IPS-15b (cell line): Measurements from ENCODE around the gene C16orf87.

Experiments used
- H3K27me3 ChIP-seq: one replicate; pipeline ENCODE4 v1.6.1; 2013; ENCODE audit warnings: low read length; ENCODE audit not compliant: control insufficient read depth, insufficient read depth
- H3K36me3 ChIP-seq: one replicate; pipeline ENCODE4 v1.6.1; 2013; ENCODE audit warnings: low read length; ENCODE audit not compliant: control insufficient read depth, insufficient read depth
- H3K4me1 ChIP-seq: one replicate; pipeline ENCODE4 v1.6.1; 2013; ENCODE audit warnings: mild to moderate bottlenecking, low read length; ENCODE audit not compliant: control insufficient read depth, insufficient read depth
- H3K4me3 ChIP-seq: one replicate; pipeline ENCODE4 v1.5.1; 2013; ENCODE audit warnings: low read depth, low read length
- H3K9ac ChIP-seq: one replicate; pipeline ENCODE4 v1.6.1; 2013; ENCODE audit warnings: low read depth, mild to moderate bottlenecking, low read length
- H3K9me3 ChIP-seq: one replicate; pipeline ENCODE4 v1.6.1; 2013; ENCODE audit warnings: mild to moderate bottlenecking, low read length; ENCODE audit not compliant: control insufficient read depth, insufficient read depth

Gene C16orf87

GRCh38 chr16:46839986-46840443 lies 9.0 kb upstream of the C16orf87 start:
- H3K4me3 ChIP-seq = no peak overlapping the region
- H3K9me3 ChIP-seq = no peaks in the 10 kb centered on the region
- no peaks in the 10 kb centered on the region for H3K4me1 ChIP-seq
- no peak overlapping the region for H3K9ac ChIP-seq
- H3K36me3 ChIP-seq = no peaks in the 10 kb centered on the region
- H3K27me3 ChIP-seq = no peaks in the 10 kb centered on the region

GRCh38 chr16:46836534-46837530 lies 5.9 kb upstream of the C16orf87 start:
- Histone ChIP-seq H3K9ac (no peak overlapping the region), H3K9me3 (no peaks in the 10 kb centered on the region), H3K4me3 (no peak overlapping the region), H3K27me3 (no peaks in the 10 kb centered on the region), H3K4me1 (no peaks in the 10 kb centered on the region), H3K36me3 (no peaks in the 10 kb centered on the region)

- peaks cover 3% of the 10 kb centered on the region for H3K4me1 ChIP-seq
- H3K27me3 ChIP-seq = no peaks in the 10 kb centered on the region
- no peaks in the 10 kb centered on the region for H3K36me3 ChIP-seq
- H3K9ac ChIP-seq = no peak overlapping the region
- H3K9me3 ChIP-seq = no peaks in the 10 kb centered on the region
- no peak overlapping the region for H3K4me3 ChIP-seq
These were observed 2.5 kb upstream of the C16orf87 start for GRCh38 chr16:46833460-46833800.

- Histone ChIP-seq H3K4me1 (peaks cover 5% of the 10 kb centered on the region), H3K27me3 (no peaks in the 10 kb centered on the region), H3K9me3 (no peaks in the 10 kb centered on the region), H3K9ac (no peak overlapping the region), H3K36me3 (no peaks in the 10 kb centered on the region), H3K4me3 (no peak overlapping the region)
These were observed 1.9 kb upstream of the C16orf87 start for GRCh38 chr16:46832757-46833459.

- Histone ChIP-seq H3K4me3 (peak overlapping the region; percentile 63), H3K9ac (peak overlapping the region; percentile 32), H3K4me1 (peaks cover 8% of the 10 kb centered on the region), H3K9me3 (no peaks in the 10 kb centered on the region), H3K36me3 (no peaks in the 10 kb centered on the region), H3K27me3 (no peaks in the 10 kb centered on the region)
These were observed 521 bp downstream of the C16orf87 start for GRCh38 chr16:46830417-46830901.

GRCh38 chr16:46828943-46829342 lies 2.0 kb downstream of the C16orf87 start:
- H3K9ac ChIP-seq = no peak overlapping the region
- H3K4me1 ChIP-seq = peaks cover 8% of the 10 kb centered on the region
- no peaks in the 10 kb centered on the region for H3K27me3 ChIP-seq
- no peaks in the 10 kb centered on the region for H3K9me3 ChIP-seq
- H3K4me3 ChIP-seq = no peak overlapping the region
- H3K36me3 ChIP-seq = no peaks in the 10 kb centered on the region

- H3K9me3 ChIP-seq = no peaks in the 10 kb centered on the region
- peaks cover 8% of the 10 kb centered on the region for H3K4me1 ChIP-seq
- H3K27me3 ChIP-seq = no peaks in the 10 kb centered on the region
- H3K36me3 ChIP-seq = no peaks in the 10 kb centered on the region
- H3K9ac ChIP-seq = no peak overlapping the region
- no peak overlapping the region for H3K4me3 ChIP-seq
These were observed 2.7 kb downstream of the C16orf87 start for GRCh38 chr16:46828292-46828691.

GRCh38 chr16:46826631-46827030 lies 4.3 kb downstream of the C16orf87 start:
- no peaks in the 10 kb centered on the region for H3K9me3 ChIP-seq
- no peak overlapping the region for H3K4me3 ChIP-seq
- peaks cover 8% of the 10 kb centered on the region for H3K4me1 ChIP-seq
- no peaks in the 10 kb centered on the region for H3K36me3 ChIP-seq
- no peaks in the 10 kb centered on the region for H3K27me3 ChIP-seq
- H3K9ac ChIP-seq = no peak overlapping the region

GRCh38 chr16:46822270-46822669 lies 8.7 kb downstream of the C16orf87 start:
- Histone ChIP-seq H3K9ac (no peak overlapping the region), H3K9me3 (no peaks in the 10 kb centered on the region), H3K4me1 (peaks cover 6% of the 10 kb centered on the region), H3K27me3 (no peaks in the 10 kb centered on the region), H3K36me3 (no peaks in the 10 kb centered on the region), H3K4me3 (no peak overlapping the region)

- Histone ChIP-seq H3K4me1 (peaks cover 2% of the 10 kb centered on the region), H3K4me3 (no peak overlapping the region), H3K9me3 (no peaks in the 10 kb centered on the region), H3K36me3 (no peaks in the 10 kb centered on the region), H3K27me3 (no peaks in the 10 kb centered on the region), H3K9ac (no peak overlapping the region)
These were observed 13.0 kb downstream of the C16orf87 start for GRCh38 chr16:46817961-46818360.

GRCh38 chr16:46814790-46815189 lies 16.2 kb downstream of the C16orf87 start:
- Histone ChIP-seq H3K9ac (no peak overlapping the region), H3K36me3 (no peaks in the 10 kb centered on the region), H3K4me1 (no peaks in the 10 kb centered on the region), H3K4me3 (no peak overlapping the region), H3K9me3 (no peaks in the 10 kb centered on the region), H3K27me3 (no peaks in the 10 kb centered on the region)
